SK-N-SH treated with all-trans-retinoic acid at 6 μM for 48 hours (cell line): ENCODE measurements around the gene CCDC159.

Source experiments
- BACH2 ChIP-seq: fragments of 250-450 bp; sonication (Bioruptor Pico); IDR thresholded peaks from 2 replicates; pipeline ENCODE4 v1.9.0; 2021; ENCODE audit warnings: mild to moderate bottlenecking, borderline replicate concordance
- ESRRG ChIP-seq: fragments of 250-450 bp; sonication (Bioruptor Pico); IDR thresholded peaks from 2 replicates; pipeline ENCODE4 v1.6.1; 2021; ENCODE audit warnings: mild to moderate bottlenecking
- ISL1 ChIP-seq: fragments of 250-450 bp; sonication (Bioruptor Pico); IDR thresholded peaks from 2 replicates; pipeline ENCODE4 v2.1.2; 2022; ENCODE audit warnings: mild to moderate bottlenecking, moderate library complexity
- PATZ1 ChIP-seq: fragments of 250-450 bp; sonication (Bioruptor Pico); IDR thresholded peaks from 2 replicates; pipeline ENCODE4 v1.8.0; 2020; ENCODE audit warnings: mild to moderate bottlenecking, moderate library complexity, borderline replicate concordance
- POU6F1 ChIP-seq: fragments of 250-450 bp; sonication (Bioruptor Pico); IDR thresholded peaks from 2 replicates; pipeline ENCODE4 v1.8.0; 2021; ENCODE audit warnings: low read depth, mild to moderate bottlenecking, moderate library complexity, borderline replicate concordance
- SNAI2 ChIP-seq: fragments of 250-450 bp; sonication (Bioruptor Pico); IDR thresholded peaks from 2 replicates; pipeline ENCODE4 v1.5.0; 2020; ENCODE audit warnings: mild to moderate bottlenecking, moderate library complexity
- TCF4 ChIP-seq: fragments of 250-450 bp; sonication (Bioruptor Pico); IDR thresholded peaks from 2 replicates; pipeline ENCODE4 v1.8.0; 2021; ENCODE audit warnings: mild to moderate bottlenecking, moderate library complexity, borderline replicate concordance
- TOX ChIP-seq: fragments of 250-450 bp; sonication (Bioruptor Pico); IDR thresholded peaks from 2 replicates; pipeline ENCODE4 v1.8.0; 2021; ENCODE audit warnings: mild to moderate bottlenecking, moderate library complexity, borderline replicate concordance
- ZC3H10 ChIP-seq: fragments of 250-450 bp; sonication (Bioruptor Pico); IDR thresholded peaks from 2 replicates; pipeline ENCODE4 v1.5.1; 2021; ENCODE audit warnings: mild to moderate bottlenecking, moderate library complexity
- ZFP3 ChIP-seq: fragments of 250-450 bp; sonication (Bioruptor Pico); IDR thresholded peaks from 2 replicates; pipeline ENCODE4 v1.5.0; 2020; ENCODE audit warnings: mild to moderate bottlenecking, moderate library complexity
- ZFP30 ChIP-seq: fragments of 450-650 bp; formaldehyde crosslinking; IDR thresholded peaks from 2 replicates; pipeline ENCODE4 v1.5.0; 2022; ENCODE audit warnings: mild to moderate bottlenecking, moderate library complexity

GRCh38 chr19:11377756-11378155 lies 31.4 kb downstream of the CCDC159 start:
- TF ChIP-seq ZC3H10 (no peak), ISL1 (CRISPR knock-in tag) (no peak), PATZ1 (CRISPR knock-in tag) (no peak), BACH2 (CRISPR knock-in tag) (no peak), ZFP3 (CRISPR knock-in tag) (no peak), ESRRG (no peak), SNAI2 (no peak), TOX (CRISPR knock-in tag) (no peak), TCF4 (CRISPR knock-in tag) (no peak), ZFP30 (CRISPR knock-in tag) (no peak), POU6F1 (CRISPR knock-in tag) (no peak)
